GM18907 (cell line): ENCODE results near the gene EMC8.
"Not testable (repeated sequence)": the region's sequence is repeated elsewhere in the genome, so short reads cannot be mapped to it uniquely, and the experiment has no call there.

Source experiments
- ATAC-seq: cut with Tn5 transposase; IDR thresholded peaks from one replicate; pipeline ENCODE4 v1.9.1; 2021; ENCODE audit warnings: mild to moderate bottlenecking, moderate library complexity; ENCODE audit not compliant: unreplicated experiment

The EMC8 gene

GRCh38 chr16:85816159-85816558 is 16.8 kb upstream of the EMC8 start:
- no peak for ATAC-seq

- no peak for ATAC-seq
Observed at GRCh38 chr16:85812811-85813700, 13.7 kb upstream of the EMC8 start.

GRCh38 chr16:85812031-85812807 is 12.9 kb upstream of the EMC8 start:
- ATAC-seq, result no peak

- no peak for ATAC-seq
Observed at GRCh38 chr16:85810742-85811115, 11.4 kb upstream of the EMC8 start.

GRCh38 chr16:85810097-85810741 is 10.9 kb upstream of the EMC8 start:
- no peak for ATAC-seq

- no peak for ATAC-seq
Observed at GRCh38 chr16:85809645-85810044, 10.3 kb upstream of the EMC8 start.

GRCh38 chr16:85808926-85809325 is 9.6 kb upstream of the EMC8 start:
- no peak for ATAC-seq

- ATAC-seq, result not testable (repeated sequence)
Observed at GRCh38 chr16:85808104-85808503, 8.8 kb upstream of the EMC8 start.

GRCh38 chr16:85807340-85807739 is 8.0 kb upstream of the EMC8 start:
- not testable (repeated sequence) for ATAC-seq

GRCh38 chr16:85806539-85806938 is 7.2 kb upstream of the EMC8 start:
- no peak for ATAC-seq

GRCh38 chr16:85805442-85806045 is 6.2 kb upstream of the EMC8 start:
- no peak for ATAC-seq

- ATAC-seq, result no peak
Observed at GRCh38 chr16:85803570-85803969, 4.2 kb upstream of the EMC8 start.

- ATAC-seq, result no peak
Observed at GRCh38 chr16:85800321-85800669, 951 bp upstream of the EMC8 start.

- ATAC-seq, result peak; percentile 26
Observed at GRCh38 chr16:85798901-85799496, 345 bp downstream of the EMC8 start.

GRCh38 chr16:85798283-85798776 is 1.0 kb downstream of the EMC8 start:
- ATAC-seq, result no peak

GRCh38 chr16:85796599-85796998 is 2.7 kb downstream of the EMC8 start:
- ATAC-seq, result no peak

- ATAC-seq, result no peak
Observed at GRCh38 chr16:85796152-85796551, 3.2 kb downstream of the EMC8 start.

- no peak for ATAC-seq
Observed at GRCh38 chr16:85794696-85795095, 4.6 kb downstream of the EMC8 start.

- no peak for ATAC-seq
Observed at GRCh38 chr16:85793662-85794298, 5.6 kb downstream of the EMC8 start.

- ATAC-seq, result no peak
Observed at GRCh38 chr16:85789773-85790172, 9.6 kb downstream of the EMC8 start.
